ENCODE data around the gene DRGX. TPM values are rescaled to one million over a fixed set of nuclear protein-coding genes. Genes with fewer than 3 reads are reported as not detected.

DRGX gene
- total RNA-seq, 4 donors from 2014 or later, result 0.14 TPM; not detected in 3

DNA sequence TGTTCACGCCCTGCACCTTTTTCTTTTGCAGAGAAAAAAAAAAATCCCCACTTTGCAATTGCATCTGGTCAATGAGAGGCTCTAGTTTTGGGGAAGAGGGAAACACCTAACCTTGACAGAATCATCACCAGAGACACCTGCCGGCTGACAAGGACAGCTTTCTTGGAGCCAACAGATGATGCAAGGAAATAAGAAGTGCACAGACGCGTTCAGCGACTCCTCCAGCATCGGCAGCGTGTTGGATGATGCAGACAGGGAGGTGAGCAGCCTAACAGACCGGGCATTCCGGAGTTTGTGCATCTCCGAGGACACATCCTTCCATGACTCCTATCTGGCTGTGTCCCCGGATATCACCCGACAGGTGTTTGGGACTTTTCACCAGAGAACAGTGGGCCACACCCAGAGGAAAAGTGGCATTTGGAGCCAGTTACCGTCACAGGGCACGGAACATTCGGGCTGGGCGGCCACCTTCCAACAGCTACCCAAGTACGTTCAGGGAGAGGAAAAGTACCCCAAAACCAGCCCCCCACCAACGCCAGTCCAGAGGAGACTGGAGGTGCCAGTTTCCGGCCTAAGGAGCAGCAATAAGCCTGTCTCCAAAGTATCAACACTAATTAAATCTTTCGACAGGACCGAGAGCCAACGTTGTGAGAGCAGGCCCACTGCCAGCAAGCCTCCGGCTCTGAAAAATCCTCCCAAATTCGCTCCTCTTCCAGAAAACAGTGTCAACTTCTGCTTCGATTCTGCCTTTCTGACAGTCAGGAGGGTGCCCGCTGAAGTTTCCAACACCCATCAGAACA, 73.3 kb downstream of the DRGX start:
- no peak for DNase-seq
- no peak for TF ChIP-seq POLR2A (IDR thresholded peaks at IDR 0.05)
- Histone ChIP-seq H3K27me3 (no peaks in the 10 kb centered on the region), H3K9me3 (no peaks in the 10 kb centered on the region), H3K4me1 (no peaks in the 10 kb centered on the region), H3K36me3 (no peaks in the 10 kb centered on the region), H3K4me3 (no peak overlapping the region), H3K27ac (no peak overlapping the region)
- intact Hi-C loops (cut with DNase I; ENCODE audit: low total_unique reads), result no loop called here

GRCh38 chr10:49321021-49321420, 74.9 kb downstream of the DRGX start:
- TF ChIP-seq POLR2A (IDR thresholded peaks at IDR 0.05), result no peak
- TF ChIP-seq CTCF (IDR thresholded peaks at IDR 0.05), result no peak
- no peak for DNase-seq
- Histone ChIP-seq H3K27ac (no peak overlapping the region), H3K36me3 (no peaks in the 10 kb centered on the region), H3K4me3 (no peak overlapping the region), H3K4me1 (no peaks in the 10 kb centered on the region), H3K27me3 (no peaks in the 10 kb centered on the region), H3K9me3 (no peaks in the 10 kb centered on the region)
- intact Hi-C loops (cut with DNase I; ENCODE audit: low total_unique reads), result no loop called here

DNA sequence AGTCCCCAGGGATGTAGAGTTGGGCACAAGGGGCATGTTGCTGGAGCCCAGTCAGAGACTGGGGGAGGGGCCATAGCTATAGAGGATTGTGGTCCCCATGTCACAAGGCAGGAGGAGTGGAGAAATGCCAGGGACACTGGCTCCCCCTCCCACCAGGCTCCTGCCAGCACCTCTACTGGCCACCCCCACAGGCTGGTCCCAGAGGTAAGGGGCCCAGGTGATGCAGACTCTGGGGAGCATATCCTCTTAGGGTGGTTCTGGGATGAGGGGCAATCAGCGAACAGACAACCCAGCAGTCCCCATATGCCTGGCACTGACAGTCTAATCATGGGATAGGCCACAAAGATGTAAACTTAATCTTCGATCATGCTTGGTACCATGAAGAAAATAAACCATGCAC, 75.7 kb downstream of the DRGX start:
- DNase-seq, result no peak
- H3K36me3 ChIP-seq, result no peaks in the 10 kb centered on the region
- intact Hi-C loops (cut with DNase I; ENCODE audit: low total_unique reads), result no loop called here
- no peak overlapping the region for H3K4me3 ChIP-seq
- TF ChIP-seq CTCF (IDR thresholded peaks at IDR 0.05), result no peak
- no peaks in the 10 kb centered on the region for H3K4me1 ChIP-seq
- no peaks in the 10 kb centered on the region for H3K9me3 ChIP-seq
- H3K27ac ChIP-seq, result no peak overlapping the region
- H3K27me3 ChIP-seq, result no peaks in the 10 kb centered on the region

DNA sequence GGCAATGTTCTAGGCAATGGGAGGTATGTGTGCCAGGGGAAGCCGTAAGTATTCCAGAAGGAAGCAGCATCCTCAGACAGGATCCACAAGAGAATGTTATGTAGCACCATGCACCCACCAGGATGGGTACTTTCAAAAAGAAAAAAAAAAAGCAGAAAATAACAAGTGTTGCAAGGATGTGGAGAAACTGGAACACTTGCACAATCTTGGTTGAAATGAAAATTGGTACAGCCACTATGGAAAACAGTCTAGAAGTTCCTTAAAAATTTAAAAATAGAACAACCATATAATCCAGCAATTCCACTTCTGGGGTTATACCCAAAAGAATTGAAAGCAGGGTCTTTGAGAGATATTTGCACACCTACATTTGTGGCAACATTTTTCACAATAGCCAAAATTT, 76.7 kb downstream of the DRGX start:
- no peaks in the 10 kb centered on the region for H3K9me3 ChIP-seq
- H3K27me3 ChIP-seq, result no peaks in the 10 kb centered on the region
- H3K36me3 ChIP-seq, result no peaks in the 10 kb centered on the region
- no peak overlapping the region for H3K4me3 ChIP-seq
- no peak overlapping the region for H3K27ac ChIP-seq
- intact Hi-C loops (cut with DNase I; ENCODE audit: low total_unique reads), result no loop called here
- no peaks in the 10 kb centered on the region for H3K4me1 ChIP-seq
- DNase-seq, result no peak
- TF ChIP-seq POLR2A (IDR thresholded peaks at IDR 0.05) (no peak), CTCF (IDR thresholded peaks at IDR 0.05) (no peak)

DNA sequence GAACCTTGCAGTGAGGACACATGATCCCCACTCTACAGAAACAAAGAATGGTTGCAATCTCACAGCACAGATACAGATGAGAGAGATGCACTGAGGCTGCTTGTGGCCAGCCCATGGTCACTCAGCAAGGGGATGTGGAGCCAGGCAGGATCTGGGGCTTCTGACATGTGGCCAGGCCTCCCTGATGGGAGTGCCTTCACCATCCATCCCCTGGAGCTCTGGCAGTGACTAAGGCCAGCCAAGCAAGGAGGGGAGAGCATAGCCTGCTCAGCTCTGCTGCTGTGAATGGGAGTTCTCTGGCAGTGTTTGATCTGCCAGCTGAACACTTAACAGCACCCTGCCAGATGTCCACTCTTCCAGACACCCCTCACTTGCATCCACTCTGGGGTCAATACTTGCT, 77.1 kb downstream of the DRGX start:
- no peak for TF ChIP-seq POLR2A (IDR thresholded peaks at IDR 0.05)
- TF ChIP-seq CTCF (IDR thresholded peaks at IDR 0.05), result no peak
- H3K36me3 ChIP-seq, result no peaks in the 10 kb centered on the region
- H3K9me3 ChIP-seq, result no peaks in the 10 kb centered on the region
- no peak overlapping the region for H3K4me3 ChIP-seq
- H3K27me3 ChIP-seq, result no peaks in the 10 kb centered on the region
- DNase-seq, result no peak
- intact Hi-C loops (cut with DNase I; ENCODE audit: low total_unique reads), result no loop called here
- no peak overlapping the region for H3K27ac ChIP-seq
- H3K4me1 ChIP-seq, result no peaks in the 10 kb centered on the region

All from uterus (tissue), 4 donors.